H9 (cell line): Measurements from ENCODE around the gene IKZF1. TPM values are rescaled to one million over a fixed set of nuclear protein-coding genes. Genes with fewer than 3 reads are reported as not detected.

Experiments used
- DNase-seq: peaks from one replicate; pipeline ENCODE4 v3.0.0-alpha.2; 2017
- H2AFZ ChIP-seq: one replicate; pipeline ENCODE4 v1.6.1; 2013; ENCODE audit warnings: mild to moderate bottlenecking, low read length, control low read depth, moderate library complexity
- H2AK5ac ChIP-seq: 2 replicates; pipeline ENCODE4 v1.6.1; 2013; ENCODE audit warnings: low read length, control low read depth, mixed read lengths; ENCODE audit not compliant: insufficient read length
- H2BK120ac ChIP-seq: one replicate; pipeline ENCODE4 v1.6.1; 2013; ENCODE audit warnings: low read depth, mild to moderate bottlenecking, low read length, control low read depth, inconsistent platforms; ENCODE audit not compliant: poor library complexity, severe bottlenecking
- H2BK12ac ChIP-seq: 2 replicates; pipeline ENCODE4 v1.6.1; 2013; ENCODE audit warnings: low read length, control low read depth, mixed read lengths, low read depth; ENCODE audit not compliant: insufficient read length
- H2BK15ac ChIP-seq: 2 replicates; pipeline ENCODE4 v1.6.1; 2013; ENCODE audit warnings: low read depth, low read length, control low read depth
- H2BK20ac ChIP-seq: one replicate; pipeline ENCODE4 v1.6.1; 2013; ENCODE audit warnings: low read depth, mild to moderate bottlenecking, low read length, control low read depth, inconsistent platforms; ENCODE audit not compliant: poor library complexity, severe bottlenecking
- H2BK5ac ChIP-seq: 2 replicates; pipeline ENCODE4 v1.6.1; 2013; ENCODE audit warnings: low read length, control low read depth, mixed read lengths; ENCODE audit not compliant: insufficient read length
- H3K14ac ChIP-seq: 2 replicates; pipeline ENCODE4 v1.6.1; 2013; ENCODE audit warnings: low read length, control low read depth; ENCODE audit not compliant: insufficient read depth
- H3K18ac ChIP-seq: 2 replicates; pipeline ENCODE4 v1.6.1; 2013; ENCODE audit warnings: low read depth, mild to moderate bottlenecking, mixed read lengths, low read length, control low read depth; ENCODE audit not compliant: insufficient read length
- H3K23ac ChIP-seq: 2 replicates; pipeline ENCODE4 v1.6.1; 2013; ENCODE audit warnings: low read length, control low read depth, mixed read lengths, low read depth; ENCODE audit not compliant: insufficient read length
- H3K23me2 ChIP-seq: 2 replicates; pipeline ENCODE4 v1.6.1; 2013; ENCODE audit warnings: low read depth, mild to moderate bottlenecking, mixed read lengths, low read length, control low read depth; ENCODE audit not compliant: insufficient read length, poor library complexity, severe bottlenecking
- H3K27ac ChIP-seq: 2 replicates; pipeline ENCODE4 v1.5.1; 2013; ENCODE audit warnings: low read length, control low read depth, mixed read lengths, low read depth; ENCODE audit not compliant: insufficient read length
- H3K27me3 ChIP-seq: 2 replicates; pipeline ENCODE4 v1.6.1; 2013; ENCODE audit warnings: low read length, control low read depth, inconsistent platforms; ENCODE audit not compliant: insufficient read depth
- H3K4ac ChIP-seq: 2 replicates; pipeline ENCODE4 v1.6.1; 2013; ENCODE audit warnings: low read depth, mild to moderate bottlenecking, control low read depth, inconsistent platforms, low read length, moderate library complexity
- H3K4me1 ChIP-seq: 2 replicates; pipeline ENCODE4 v1.6.1; 2013; ENCODE audit warnings: low read length, control low read depth, inconsistent platforms; ENCODE audit not compliant: insufficient read depth
- H3K4me2 ChIP-seq: 2 replicates; pipeline ENCODE4 v1.6.1; 2013; ENCODE audit warnings: low read length, control low read depth, mixed read lengths; ENCODE audit not compliant: insufficient read length, insufficient read depth
- H3K56ac ChIP-seq: 2 replicates; pipeline ENCODE4 v1.6.1; 2013; ENCODE audit warnings: low read depth, mild to moderate bottlenecking, mixed read lengths, low read length, control low read depth; ENCODE audit not compliant: insufficient read length
- H3K79me1 ChIP-seq: 2 replicates; pipeline ENCODE4 v1.6.1; 2013; ENCODE audit warnings: low read depth, mild to moderate bottlenecking, moderate library complexity, low read length, control low read depth, inconsistent platforms; ENCODE audit not compliant: insufficient read depth, poor library complexity, severe bottlenecking
- H3K79me2 ChIP-seq: 2 replicates; pipeline ENCODE4 v1.6.1; 2013; ENCODE audit warnings: low read length, control low read depth, inconsistent platforms; ENCODE audit not compliant: insufficient read depth
- H3K9ac ChIP-seq: 2 replicates; pipeline ENCODE4 v1.6.1; 2013; ENCODE audit warnings: low read length, control low read depth, mixed read lengths; ENCODE audit not compliant: insufficient read length; ENCODE audit errors: extremely low read depth
- H3K9me3 ChIP-seq: one replicate; pipeline ENCODE4 v1.6.1; 2013; ENCODE audit warnings: low read depth, low read length, inconsistent platforms; ENCODE audit not compliant: control insufficient read depth
- H3T11ph ChIP-seq: one replicate; pipeline ENCODE4 v1.6.1; 2013; ENCODE audit warnings: mild to moderate bottlenecking, low read length, control low read depth, inconsistent platforms
- H4K20me1 ChIP-seq: one replicate; pipeline ENCODE4 v1.6.1; 2013; ENCODE audit not compliant: control insufficient read depth, insufficient read length, insufficient read depth
- H4K5ac ChIP-seq: 2 replicates; pipeline ENCODE4 v1.6.1; 2013; ENCODE audit warnings: low read depth, mild to moderate bottlenecking, mixed read lengths, low read length, control low read depth; ENCODE audit not compliant: insufficient read length
- H4K8ac ChIP-seq: replicated peaks from 2 replicates; pipeline ENCODE4 v1.6.1; 2013; ENCODE audit warnings: low read length, control low read depth, mixed read lengths, low read depth; ENCODE audit not compliant: insufficient read length
- H4K91ac ChIP-seq: 2 replicates; pipeline ENCODE4 v1.6.1; 2013; ENCODE audit warnings: low read depth, mild to moderate bottlenecking, moderate library complexity, mixed read lengths, low read length, control low read depth; ENCODE audit not compliant: insufficient read length
- H3K27ac Mint-ChIP-seq, 3 experiments: 2 replicates in 2 of 3; 3 replicates in 1 of 3; pipeline ENCODE4 v1.8.0; 2020 to 2021; ENCODE audit warnings: mixed read lengths in 3 of 3, mild to moderate bottlenecking in 1 of 3, moderate library complexity in 1 of 3
- H3K27me3 Mint-ChIP-seq: 2 replicates; pipeline ENCODE4 v1.8.0; 2021; ENCODE audit warnings: low read depth, mild to moderate bottlenecking, moderate library complexity, mixed read lengths
- H3K36me3 Mint-ChIP-seq, 3 experiments: 2 replicates in 2 of 3; 3 replicates in 1 of 3; pipeline ENCODE4 v1.8.0; 2020 to 2021; ENCODE audit warnings: low read depth in 3 of 3, mixed read lengths in 3 of 3; ENCODE audit not compliant: insufficient read depth in 1 of 3
- H3K4me1 Mint-ChIP-seq, 2 experiments: 2 replicates each; pipeline ENCODE4 v1.8.0; 2020; ENCODE audit warnings: mixed read lengths in 2 of 2
- H3K4me3 Mint-ChIP-seq, 2 experiments: 2 replicates in 1 of 2; 3 replicates in 1 of 2; pipeline ENCODE4 v1.8.0; 2020 to 2021; ENCODE audit warnings: mild to moderate bottlenecking in 2 of 2, mixed read lengths in 2 of 2, moderate library complexity in 1 of 2
- H3K9me3 Mint-ChIP-seq, 2 experiments: 2 replicates in 1 of 2; 3 replicates in 1 of 2; pipeline ENCODE4 v1.8.0; 2020; ENCODE audit warnings: mild to moderate bottlenecking in 2 of 2, mixed read lengths in 2 of 2, moderate library complexity in 1 of 2
- CTCF ChIP-seq: fragments of 200-600 bp; sonication (generic); conservative IDR thresholded peaks from 3 replicates; pipeline ENCODE4 v1.8.0; 2021; ENCODE audit warnings: antibody characterized with exemption, mild to moderate bottlenecking
- WGBS: extraction: QIAGEN DNeasy Blood & Tissue Kit; methylation state at CpG from one replicate; pipeline ENCODE4 v1.1.7; 2013; ENCODE audit warnings: missing lambda C conversion rate, low lambda C conversion rate, mixed read lengths; ENCODE audit not compliant: insufficient read length; ENCODE audit errors: extremely low coverage; 5-methylcytosine and 5-hydroxymethylcytosine counted together
- total RNA-seq: library from RNA; stranded (reverse); gene quantifications from 2 replicates; pipeline ENCODE4 v1.2.1, GENCODE V29; 2021

IKZF1 gene
- total RNA-seq, 1 experiment from 2014 or later, result 0.98 TPM

GRCh38 chr7:50324113-50324512 lies 19.6 kb downstream of the IKZF1 start:
- H3K18ac ChIP-seq, result no peak overlapping the region
- no peak overlapping the region for H2AK5ac ChIP-seq
- no peak overlapping the region for H2AFZ ChIP-seq
- no peak overlapping the region for H4K8ac ChIP-seq
- peaks cover 6 to 8% of the 10 kb centered on the region in 2 experiments for H3K4me1 Mint-ChIP-seq
- H3K9ac ChIP-seq, result no peak overlapping the region
- H3K27ac Mint-ChIP-seq, result no peak overlapping the region
- H4K91ac ChIP-seq, result no peak overlapping the region
- no peak overlapping the region for H3K4me3 Mint-ChIP-seq
- no peak overlapping the region for H3T11ph ChIP-seq
- no peak overlapping the region for H4K5ac ChIP-seq
- no peak overlapping the region for H2BK120ac ChIP-seq
- no peaks in the 10 kb centered on the region for H3K9me3 ChIP-seq
- H2BK20ac ChIP-seq, result no peak overlapping the region
- no peak overlapping the region for H3K23ac ChIP-seq
- no peak for DNase-seq
- H2BK12ac ChIP-seq, result no peak overlapping the region
- no peak overlapping the region for H2BK5ac ChIP-seq
- no peaks in the 10 kb centered on the region for H3K4me1 ChIP-seq
- no peak for TF ChIP-seq CTCF
- H3K4ac ChIP-seq, result no peak overlapping the region
- no peak overlapping the region for H3K56ac ChIP-seq
- H2BK15ac ChIP-seq, result no peak overlapping the region
- H3K23me2 ChIP-seq, result no peaks in the 10 kb centered on the region
- no peaks in the 10 kb centered on the region for H3K79me2 ChIP-seq
- no peak overlapping the region for H3K14ac ChIP-seq
- no peaks in the 10 kb centered on the region for H3K9me3 Mint-ChIP-seq
- H3K27ac ChIP-seq, result no peak overlapping the region
- no peak overlapping the region for H3K4me2 ChIP-seq
- H3K79me1 ChIP-seq, result no peaks in the 10 kb centered on the region
- no peaks in the 10 kb centered on the region for H3K27me3 ChIP-seq
- WGBS, result no CpG with 5 or more reads among the region's 3 CpGs
- no peaks in the 10 kb centered on the region; the same call in 1 of the 2 replicates for H3K27me3 Mint-ChIP-seq
- no peaks in the 10 kb centered on the region for H4K20me1 ChIP-seq
- no peaks in the 10 kb centered on the region; a peak in 1 of 7 replicates for H3K36me3 Mint-ChIP-seq
